Stimulated activated CD4-positive, alpha-beta T cell treated with anti-CD3 and anti-CD28 coated beads, Interleukin-4, amount 100 ng/mL, for 4 hours (primary cell): Measurements from ENCODE around the gene LRRC51.
A peak's percentile ranks its signal among the peaks of the same experiment; 100 is the strongest.

Experiments
- DNase-seq, 2 experiments: peaks; one replicate each; pipeline ENCODE4 v3.0.0-alpha.2; 2020

The LRRC51 gene

DNA sequence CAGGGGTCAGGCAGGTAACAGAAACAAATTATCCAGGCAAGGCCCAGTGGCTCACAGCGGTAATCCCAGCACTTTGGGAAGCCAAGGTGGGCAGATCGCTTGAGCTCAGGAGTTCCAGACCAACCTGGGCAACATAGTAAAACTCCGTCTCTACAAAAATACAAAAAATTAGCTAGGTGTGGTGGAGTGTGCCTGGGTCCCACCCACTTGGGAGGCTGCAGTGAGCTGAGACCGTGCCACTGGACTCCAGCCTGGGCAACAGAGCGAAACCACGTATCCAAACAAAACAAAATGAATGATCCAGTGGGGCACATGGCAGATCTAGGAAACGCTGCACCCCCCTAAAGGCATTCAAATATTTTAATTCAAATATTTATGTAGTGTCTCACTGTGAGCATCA lies 10.2 kb upstream of the LRRC51 start:
- no peak for DNase-seq

DNA sequence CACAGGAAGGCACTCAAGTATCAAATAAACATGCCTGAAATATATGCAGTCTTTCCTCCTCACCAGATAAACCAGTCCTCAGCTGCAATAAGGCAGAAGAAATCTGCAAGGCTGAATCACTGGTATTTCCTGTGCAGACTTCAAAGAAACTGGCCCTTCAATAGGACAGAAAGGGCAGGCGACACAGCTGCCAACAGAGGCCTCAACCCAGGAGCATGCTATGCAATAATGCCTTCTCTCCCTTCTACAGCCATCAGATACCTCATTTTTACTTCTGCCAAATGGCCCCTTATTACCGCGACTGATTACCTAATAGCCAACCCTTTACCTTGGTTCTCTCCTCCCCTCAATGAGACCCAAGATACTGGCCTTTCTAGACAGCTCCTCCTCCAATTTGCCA lies 8.3 kb upstream of the LRRC51 start:
- DNase-seq: no peak

DNA sequence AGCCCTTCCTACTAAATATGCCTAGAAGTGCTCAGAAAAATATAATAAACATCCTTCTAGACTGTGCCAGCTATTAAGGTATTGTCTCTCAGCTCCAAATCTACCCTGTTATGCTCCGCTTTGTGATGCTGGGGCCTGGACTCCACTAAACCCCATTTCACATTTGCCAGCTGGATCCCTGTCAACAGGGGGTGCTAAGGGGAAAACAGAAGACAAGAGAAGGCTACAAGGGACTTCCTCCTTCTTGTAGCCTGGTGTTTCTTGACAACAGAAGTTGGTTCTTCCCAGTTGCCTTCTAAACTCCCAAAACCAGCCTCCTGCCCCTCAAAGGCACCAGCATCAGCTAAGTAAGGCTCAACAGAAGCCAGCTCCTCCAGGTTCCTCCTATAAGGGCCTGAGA lies 5.5 kb upstream of the LRRC51 start:
- DNase-seq: no peak

DNA sequence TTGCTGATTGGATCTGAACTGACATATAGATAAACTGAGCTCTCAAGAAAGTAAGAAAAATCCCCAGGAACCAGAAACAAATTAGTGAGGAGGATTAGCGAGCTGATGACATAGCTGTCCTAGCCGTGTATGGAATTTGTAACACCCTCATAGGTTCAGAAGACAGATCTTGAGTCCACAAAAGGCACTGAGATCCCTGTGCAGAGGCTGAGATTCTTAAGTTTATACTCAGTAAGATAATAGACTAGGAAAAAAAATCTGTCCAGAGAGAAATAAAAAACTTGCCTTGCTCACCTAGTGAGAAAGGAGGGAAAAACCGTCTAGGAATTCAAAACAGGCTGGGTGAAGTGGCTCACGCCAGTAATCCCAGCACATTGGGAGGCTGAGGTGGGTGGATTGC lies 4.9 kb upstream of the LRRC51 start:
- DNase-seq: no peak

DNA sequence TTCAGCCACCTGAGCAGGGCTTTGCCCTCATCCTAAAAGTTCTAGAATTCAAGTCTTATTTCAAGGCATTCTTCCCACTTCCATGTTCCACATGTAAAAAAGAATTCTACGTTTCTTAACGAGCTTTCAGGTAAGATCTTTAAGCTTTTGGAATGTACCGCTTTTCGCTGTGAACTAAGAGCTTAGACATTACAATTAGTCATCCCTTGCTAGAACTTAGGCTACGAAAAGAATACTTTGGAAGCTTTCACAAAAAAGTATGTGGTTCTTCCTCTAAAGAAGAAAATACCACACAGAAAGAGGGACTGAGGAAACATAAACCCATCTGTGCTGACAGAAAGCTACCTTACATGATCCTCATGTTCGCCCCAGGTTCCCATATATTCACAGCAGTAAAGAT lies 2.2 kb upstream of the LRRC51 start:
- no peak for DNase-seq

DNA sequence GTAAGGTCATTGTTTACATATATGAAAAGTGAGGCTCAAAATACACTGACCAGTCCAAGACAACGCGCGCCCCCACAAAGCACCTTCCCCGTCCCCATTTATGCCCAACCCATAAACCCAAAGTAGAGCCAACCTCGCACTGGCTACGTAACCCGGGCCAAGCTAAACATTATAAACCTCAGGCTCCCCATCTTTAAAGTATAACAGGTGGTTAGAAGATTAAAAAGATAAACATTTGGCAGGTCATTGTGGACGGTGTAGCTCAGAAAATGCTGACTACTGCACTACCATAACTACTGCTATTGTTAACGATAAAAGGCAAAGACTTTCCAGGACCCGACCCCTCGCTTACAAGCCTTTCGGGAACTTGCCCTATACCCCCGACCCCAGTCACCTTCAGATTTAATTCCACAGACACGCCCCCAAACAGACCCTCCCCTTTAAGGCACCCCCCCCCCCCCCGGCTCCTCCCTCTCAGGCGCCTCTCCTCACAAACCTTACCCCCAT lies 778 bp upstream of the LRRC51 start:
- DNase-seq: no peak

DNA sequence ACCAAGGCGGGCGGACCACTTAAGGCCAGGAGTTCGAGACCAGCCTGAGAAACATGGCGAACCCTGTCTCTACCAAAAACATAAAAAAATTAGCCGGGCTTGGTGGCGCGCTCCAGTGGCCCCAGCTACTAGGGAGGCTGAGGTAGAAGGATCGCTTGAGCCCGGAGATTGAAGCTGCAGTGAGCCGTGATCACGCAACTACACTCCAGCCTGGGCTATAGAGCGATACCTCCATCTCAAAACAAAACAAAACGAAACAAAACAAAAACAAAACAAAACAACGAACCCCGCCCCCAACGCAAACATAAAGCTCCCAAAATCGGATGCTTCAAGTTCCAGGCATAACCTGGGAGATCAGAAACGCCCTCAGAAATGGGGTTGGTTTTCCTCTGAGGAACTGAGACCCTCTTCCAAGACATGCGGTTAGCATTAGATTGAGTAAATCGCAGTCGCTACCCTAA lies 564 bp downstream of the LRRC51 start:
- no peak for DNase-seq

DNA sequence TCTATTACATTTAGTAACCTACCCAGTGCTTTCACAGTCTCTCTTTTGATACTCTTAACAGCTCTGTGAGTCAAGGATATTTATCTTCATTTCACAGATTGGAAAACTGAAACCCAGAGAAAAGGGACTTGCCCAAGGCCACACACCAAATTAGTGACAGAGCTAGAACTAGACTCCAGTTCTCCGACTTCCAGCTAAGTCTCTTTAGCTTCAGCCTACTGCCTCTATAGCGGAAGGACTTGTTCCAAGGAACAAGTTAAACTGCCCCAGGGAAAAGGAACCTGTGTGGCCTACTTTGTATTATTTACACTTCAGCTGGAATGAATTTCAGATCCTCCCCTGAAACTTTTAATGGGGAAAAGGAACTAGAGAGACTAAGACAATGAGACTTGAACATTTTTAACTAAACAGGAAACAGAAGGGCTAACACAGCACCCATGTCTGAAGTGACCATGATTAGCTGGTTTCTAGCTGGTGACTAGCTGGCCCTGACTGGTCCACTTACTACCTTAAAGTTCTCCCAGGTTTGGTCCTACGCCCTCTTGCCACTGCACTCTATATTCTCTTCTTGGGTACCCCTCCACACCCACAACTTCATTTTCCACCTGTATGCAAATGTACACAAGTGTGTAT lies 1.3 kb downstream of the LRRC51 start:
- no peak for DNase-seq

DNA sequence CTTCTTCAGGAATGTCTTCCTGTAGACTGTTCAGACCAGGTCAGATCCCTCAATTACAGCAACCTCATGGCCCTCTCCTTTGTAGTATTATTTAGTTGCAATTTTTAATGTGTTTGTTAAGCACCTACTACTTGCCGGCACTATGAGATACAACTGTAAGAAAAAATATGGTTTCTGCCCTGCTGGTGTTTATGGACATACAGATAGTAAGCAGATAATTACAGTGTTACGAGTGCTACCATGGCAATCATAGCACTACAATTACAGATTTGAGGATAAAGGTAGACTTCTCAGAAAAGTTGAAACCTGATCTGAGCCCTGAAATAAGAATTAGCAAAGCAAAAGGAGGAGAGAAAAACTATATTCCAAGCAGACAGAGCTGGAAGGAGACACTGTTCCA lies 2.8 kb downstream of the LRRC51 start:
- DNase-seq: no peak

DNA sequence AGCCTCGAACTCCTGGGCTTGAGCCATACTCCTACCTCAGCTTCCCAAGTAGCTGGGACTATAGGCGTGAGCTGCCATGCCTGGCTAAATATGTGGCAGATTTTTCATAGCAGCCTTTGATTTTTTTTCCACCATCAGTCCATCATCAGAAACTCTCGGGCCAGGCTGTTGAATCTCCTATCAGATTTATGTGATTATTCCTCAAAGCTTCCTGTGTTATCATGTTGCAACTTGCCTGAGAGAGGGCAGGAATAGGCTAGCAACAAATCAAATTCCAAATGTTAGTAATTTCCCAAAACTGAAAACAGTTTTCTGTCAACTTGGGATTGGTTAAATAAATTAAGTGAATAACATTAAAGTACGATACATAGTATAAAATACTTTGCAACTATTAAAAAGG lies 3.4 kb downstream of the LRRC51 start:
- no peak for DNase-seq

DNA sequence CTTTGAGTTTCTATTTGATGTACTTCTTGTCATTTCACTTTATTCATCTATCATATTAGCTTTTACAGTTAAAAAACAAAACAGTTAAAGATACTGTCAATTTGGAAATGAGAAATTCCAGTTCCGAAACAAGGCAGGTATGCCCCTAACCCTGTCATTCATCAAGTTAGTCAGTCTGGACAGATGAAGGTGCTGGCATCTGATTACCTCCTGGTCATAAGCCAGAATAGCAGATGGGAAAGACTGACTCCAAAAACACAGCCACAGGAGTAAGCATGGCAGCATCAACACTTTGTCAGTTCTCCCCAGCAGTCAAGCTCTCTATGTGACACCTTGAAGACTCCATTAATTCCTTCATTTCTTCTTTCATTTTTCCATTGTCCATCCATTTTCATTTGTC lies 4.3 kb downstream of the LRRC51 start:
- DNase-seq: no peak

DNA sequence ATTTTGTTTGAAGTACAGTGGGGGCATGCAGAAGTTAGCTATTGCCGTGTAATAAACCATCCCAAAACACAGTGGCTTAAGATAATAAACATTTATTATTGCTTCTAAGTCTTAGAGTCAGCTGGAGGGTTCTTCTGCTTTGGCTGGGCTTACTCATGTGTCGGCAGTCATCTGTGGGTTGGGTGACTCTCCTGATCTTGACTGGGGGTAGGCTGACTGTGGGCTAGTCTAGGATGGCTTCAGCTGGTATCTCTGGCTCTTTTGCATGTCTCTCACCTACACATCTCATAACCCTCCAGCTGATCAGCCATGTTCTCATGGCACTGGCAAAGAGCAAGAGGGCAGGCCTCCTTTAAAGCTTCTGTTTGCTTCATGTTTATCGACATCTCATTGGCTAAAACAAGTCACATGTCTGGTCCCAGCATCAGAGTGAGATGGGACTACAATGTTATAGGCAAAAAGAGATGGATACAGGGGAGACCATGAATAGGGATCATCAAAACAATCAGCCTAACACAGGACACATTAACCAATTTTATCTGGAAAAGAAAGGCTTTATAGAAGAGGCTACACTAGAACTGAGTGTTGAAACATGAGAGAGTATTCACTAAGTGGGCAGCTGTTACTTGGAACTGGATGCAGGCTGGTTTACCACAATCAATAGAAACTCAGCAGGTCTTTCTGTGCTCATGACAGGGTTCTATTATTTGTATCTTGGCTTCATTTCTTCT lies 5.1 kb downstream of the LRRC51 start:
- no peak for DNase-seq

DNA sequence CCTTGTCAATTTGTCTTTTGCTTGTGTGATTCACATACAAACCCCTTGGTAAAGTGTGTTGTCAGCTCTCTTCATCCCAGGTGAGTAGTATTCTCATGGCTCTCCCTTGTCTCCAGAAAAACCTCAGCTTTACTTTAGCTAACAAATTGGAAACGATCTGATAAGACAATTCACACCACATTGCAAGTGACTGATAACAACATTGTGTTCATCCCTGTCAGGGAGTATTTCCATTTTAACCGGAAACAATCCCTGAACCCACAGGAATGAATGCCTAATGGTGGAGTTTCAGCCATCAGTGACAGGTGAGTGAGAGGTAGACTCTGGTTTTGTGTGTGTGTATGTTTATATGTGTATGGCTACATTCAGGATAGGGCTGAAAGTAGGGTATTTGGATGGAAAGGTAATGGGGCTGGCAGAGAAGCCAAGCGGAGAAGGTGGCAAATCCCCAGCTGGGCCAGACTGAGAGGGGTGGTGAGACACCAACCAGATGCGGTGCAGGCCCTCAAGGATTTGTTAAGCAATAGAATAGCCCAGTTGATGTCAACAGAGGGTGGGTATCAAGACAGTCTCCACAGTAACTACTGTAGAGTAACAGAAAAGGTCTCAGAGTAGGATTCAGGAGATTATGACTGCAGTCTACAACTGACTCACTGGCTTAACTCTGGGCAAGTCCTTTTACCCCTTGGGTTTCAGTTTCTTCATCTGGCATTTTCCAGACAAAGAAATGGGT lies 7.6 kb downstream of the LRRC51 start:
- DNase-seq: no peak

DNA sequence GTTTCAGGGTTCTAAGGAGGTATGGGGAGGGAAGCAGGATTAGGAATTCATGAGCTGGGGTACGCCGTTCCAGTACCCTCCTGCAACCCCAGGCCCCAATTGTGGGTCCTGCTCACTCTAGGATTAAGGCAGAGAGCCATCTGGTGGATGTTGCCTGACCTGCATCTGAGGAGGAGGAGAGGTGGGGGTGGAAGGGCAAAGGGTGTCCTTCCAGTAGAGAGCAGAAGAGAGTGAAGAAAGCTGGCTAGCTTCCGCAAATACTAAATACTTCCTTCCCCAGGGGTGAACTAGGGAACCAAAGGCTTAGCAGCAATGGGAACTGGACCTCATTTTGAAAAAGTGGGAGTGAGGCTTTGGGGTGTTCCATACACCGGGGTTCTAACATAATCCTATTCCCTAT lies 10.6 kb downstream of the LRRC51 start:
- peak; percentile 56 to 64 for DNase-seq

DNA sequence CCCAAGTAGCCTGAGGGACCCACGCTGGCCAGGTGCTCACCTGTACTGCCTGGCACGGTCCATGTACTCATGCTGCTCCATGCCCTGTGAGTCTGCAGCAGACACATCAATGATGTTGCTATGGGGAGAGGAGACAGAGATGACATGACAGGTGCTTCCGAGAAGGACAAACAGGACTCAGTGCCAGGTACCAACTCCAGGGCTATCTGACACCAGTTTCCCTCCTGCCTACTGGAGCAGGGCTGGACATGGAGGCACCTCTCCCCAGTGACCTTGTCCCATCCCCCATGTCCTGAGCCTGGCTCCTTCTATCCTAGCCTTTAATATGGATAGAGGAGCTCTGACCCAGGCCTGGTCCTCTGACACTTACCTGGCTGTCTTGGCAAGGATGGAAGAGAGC lies 18.1 kb downstream of the LRRC51 start:
- DNase-seq: no peak

DNA sequence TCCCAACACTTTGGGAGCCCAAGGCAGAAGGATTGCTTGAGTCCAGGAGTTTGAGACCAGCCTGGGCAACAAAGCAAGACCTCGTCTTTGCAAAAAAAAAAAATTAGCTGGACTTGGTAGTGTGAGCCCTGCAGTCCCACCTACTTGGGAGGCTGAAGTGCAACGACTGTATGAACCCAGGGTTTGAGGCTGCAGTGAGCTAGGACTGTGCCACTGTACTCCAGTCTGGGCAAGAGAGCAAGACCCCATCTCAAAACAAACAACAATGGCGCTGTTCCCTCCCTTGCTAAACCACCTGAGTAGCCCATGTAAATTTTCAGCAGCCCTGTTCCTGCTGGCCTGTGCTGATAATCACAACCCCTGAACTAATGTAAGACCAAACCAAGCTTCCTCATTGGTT lies 19.4 kb downstream of the LRRC51 start:
- no peak for DNase-seq

DNA sequence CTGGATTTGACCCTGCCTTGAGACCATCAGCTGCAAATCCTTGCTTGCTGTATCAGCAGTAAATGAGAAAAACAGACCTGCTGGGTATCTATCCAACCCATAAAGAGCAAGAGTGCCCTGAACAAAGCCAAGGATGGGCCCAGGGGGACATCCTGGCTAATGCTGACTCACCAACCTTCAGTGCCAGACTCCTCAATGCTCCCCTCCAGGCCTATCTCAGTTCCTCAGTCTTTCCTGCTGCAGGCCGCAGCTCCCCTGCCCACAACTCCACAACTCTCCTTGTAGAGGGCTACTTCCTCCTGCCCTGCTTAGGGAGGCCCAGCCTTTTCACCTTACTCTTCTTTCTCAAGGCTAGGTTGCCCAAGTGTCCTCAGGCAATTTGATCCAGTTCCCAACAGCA lies 19.8 kb downstream of the LRRC51 start:
- no peak for DNase-seq

DNA sequence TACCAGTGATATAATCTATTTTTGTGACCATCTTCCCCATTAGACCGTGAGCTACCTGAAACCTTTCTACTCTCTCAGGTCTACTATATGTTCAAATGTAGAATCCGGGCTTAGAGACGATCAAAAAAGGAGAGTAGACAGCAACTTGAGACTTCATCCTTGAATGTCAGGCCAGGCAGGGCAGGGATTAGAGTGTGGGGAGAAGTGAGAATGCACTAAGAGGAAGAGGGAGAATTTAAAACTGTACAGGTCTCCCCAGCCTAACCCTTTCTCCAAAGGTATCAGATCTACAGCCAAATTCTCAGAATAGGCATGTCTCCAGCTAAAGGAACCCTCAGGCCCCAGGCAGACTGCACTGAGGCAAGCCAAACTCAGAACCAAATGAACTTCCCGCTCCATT lies 21.5 kb downstream of the LRRC51 start:
- no peak for DNase-seq

DNA sequence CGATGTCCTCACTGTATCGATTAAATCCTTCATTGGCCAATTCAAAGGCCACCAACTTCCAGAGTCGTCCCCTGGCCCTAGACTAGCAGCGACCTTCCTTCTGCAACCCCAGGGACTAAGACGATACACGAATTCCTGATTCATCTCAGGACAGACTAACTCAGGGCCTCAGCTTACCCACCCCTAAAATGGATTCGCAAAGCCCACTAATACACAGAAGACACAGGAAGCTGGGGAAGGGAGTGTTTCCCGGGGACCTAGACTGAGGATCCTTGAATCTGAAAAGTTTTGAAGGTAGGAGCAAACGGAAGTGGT lies 21.9 kb downstream of the LRRC51 start:
- no peak for DNase-seq

DNA sequence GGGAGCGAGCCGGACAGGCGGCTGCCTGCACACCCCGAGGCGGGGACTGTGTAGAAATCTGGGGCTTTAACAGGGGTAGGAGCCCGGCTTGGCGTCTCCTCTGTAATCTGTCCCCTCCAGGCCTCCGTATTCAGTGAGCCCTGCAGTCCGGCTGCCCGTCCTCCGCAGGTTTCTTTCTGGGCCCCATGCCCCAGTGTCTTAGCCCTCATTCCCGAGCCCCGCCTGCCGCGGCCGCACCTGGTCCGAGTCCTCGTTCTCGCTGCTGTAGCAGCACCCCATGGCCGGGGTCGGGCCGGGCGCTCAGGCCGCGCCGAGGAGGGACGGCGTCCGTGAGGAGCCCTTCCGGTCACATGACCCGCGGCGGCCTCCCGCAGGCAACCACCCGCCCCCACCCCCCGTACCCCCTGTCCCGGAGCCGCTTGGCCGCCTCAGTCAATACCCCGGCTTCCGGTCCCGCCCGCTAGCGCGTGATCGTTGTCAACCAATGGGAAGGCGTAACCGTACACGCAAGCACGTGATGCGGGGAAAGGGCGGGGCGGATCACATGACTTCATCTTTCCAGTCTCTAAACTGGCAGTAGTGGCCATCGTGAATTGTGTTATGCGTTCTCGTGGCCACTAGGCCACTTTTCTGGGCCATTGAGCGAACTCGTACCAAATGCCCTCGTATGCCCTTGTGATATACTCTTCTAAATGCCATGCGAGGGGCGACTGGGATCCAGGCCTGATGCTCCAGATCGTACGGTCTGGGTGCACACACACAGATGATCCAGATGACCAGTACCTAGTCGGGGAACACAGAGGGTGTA lies 22.5 kb downstream of the LRRC51 start, which contains the start of gene LAMTOR1:
TSS of gene LAMTOR1 (minus strand) at position 352 of the 808 bp plus-strand sequence. CDS start at position 279, 73 bp downstream.
- DNase-seq: peak; percentile 97

DNA sequence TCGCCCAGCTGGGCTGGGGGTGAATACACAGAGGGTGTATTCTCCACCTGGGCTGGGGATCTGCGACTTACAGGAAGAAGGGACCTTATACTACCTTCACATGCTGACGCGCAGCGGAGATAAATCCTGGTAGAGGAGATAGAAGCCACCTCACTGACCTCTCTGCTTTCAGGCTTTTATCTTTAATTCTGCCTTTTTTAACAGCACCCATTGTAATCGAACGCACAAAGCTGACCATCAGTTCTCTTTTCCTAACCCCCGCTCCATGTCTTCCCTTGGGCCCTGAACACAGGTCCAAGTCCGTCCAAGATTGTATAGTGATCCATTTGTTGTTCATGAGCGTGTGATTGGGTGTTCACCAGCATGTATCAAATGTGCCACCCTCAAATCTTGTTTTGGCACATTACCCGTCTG lies 23.1 kb downstream of the LRRC51 start:
- DNase-seq: no peak

DNA sequence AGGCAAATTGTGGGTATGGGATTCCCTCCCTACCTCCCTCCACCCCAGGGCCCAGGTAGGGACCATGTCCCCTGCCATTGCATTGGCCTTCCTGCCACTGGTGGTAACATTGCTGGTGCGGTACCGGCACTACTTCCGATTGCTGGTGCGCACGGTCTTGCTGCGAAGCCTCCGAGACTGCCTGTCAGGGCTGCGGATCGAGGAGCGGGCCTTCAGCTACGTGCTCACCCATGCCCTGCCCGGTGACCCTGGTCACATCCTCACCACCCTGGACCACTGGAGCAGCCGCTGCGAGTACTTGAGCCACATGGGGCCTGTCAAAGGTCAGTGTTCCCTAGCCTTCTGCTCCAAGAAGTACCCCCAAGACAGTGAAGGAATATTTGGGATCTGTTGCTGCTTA lies 25.2 kb downstream of the LRRC51 start, which contains the start of gene TOMT:
TSS of gene TOMT (plus strand) at position 37 of the 400 bp plus-strand sequence. CDS start at position 65, 28 bp downstream.
- DNase-seq: no peak
